H1 (cell line): ENCODE results near the gene PPM1N. TPM values are rescaled to one million over a fixed set of nuclear protein-coding genes. Genes with fewer than 3 reads are reported as not detected.
A peak's percentile ranks its signal among the peaks of the same experiment; 100 is the strongest.

ENCODE experiments used
- CTCF ChIA-PET: fragments of 300-600 bp; sonication (Branson Sonifier 250); formaldehyde crosslinking; loops from one replicate; lab custom pipeline; 2021; ENCODE audit not compliant: partially characterized antibody; lab: Charles Lee
- POLR2A ChIA-PET: fragments of 300-600 bp; sonication (Branson Sonifier 250); formaldehyde crosslinking; loops from one replicate; lab custom pipeline; 2021; ENCODE audit warnings: inconsistent platforms; ENCODE audit not compliant: partially characterized antibody; lab: Charles Lee
- DNase-seq, 2 experiments: peaks; one replicate each; pipeline versions ENCODE4 v3.0.0 to v3.0.0-alpha.2; 2010 to 2022; ENCODE audit warnings: low spot score in 2 of 2, low read depth in 1 of 2, mixed read lengths in 1 of 2
- FAIRE-seq: peaks from 2 replicates; lab custom pipeline; 2011; peaks lifted over from hg19 to GRCh38; lab: Jason Lieb, UNC
- H2AFZ ChIP-seq: 2 replicates; pipeline ENCODE4 v1.8.1; 2012; ENCODE audit warnings: low read length, inconsistent platforms
- H2AK5ac ChIP-seq: 2 replicates; pipeline ENCODE4 v1.6.1; 2013; ENCODE audit warnings: low read depth, low read length
- H2BK120ac ChIP-seq: replicated peaks from 2 replicates; pipeline ENCODE3; 2013; ENCODE audit warnings: low read depth, low read length, inconsistent platforms
- H2BK12ac ChIP-seq: 2 replicates; pipeline ENCODE4 v1.6.1; 2013; ENCODE audit warnings: low read depth, low read length
- H2BK15ac ChIP-seq: 2 replicates; pipeline ENCODE4 v1.6.1; 2013; ENCODE audit warnings: low read length
- H2BK20ac ChIP-seq: 2 replicates; pipeline ENCODE4 v1.6.1; 2013; ENCODE audit warnings: low read length
- H2BK5ac ChIP-seq: 2 replicates; pipeline ENCODE4 v1.6.1; 2013; ENCODE audit warnings: low read depth, low read length
- H3K14ac ChIP-seq: 2 replicates; pipeline ENCODE4 v1.6.1; 2013; ENCODE audit warnings: inconsistent platforms; ENCODE audit not compliant: insufficient read length
- H3K18ac ChIP-seq: 2 replicates; pipeline ENCODE4 v1.6.1; 2013; ENCODE audit warnings: low read length; ENCODE audit errors: extremely low read depth
- H3K23ac ChIP-seq: 2 replicates; pipeline ENCODE4 v1.6.1; 2013; ENCODE audit warnings: inconsistent platforms; ENCODE audit not compliant: insufficient read length
- H3K23me2 ChIP-seq: 2 replicates; pipeline ENCODE4 v1.6.1; 2013; ENCODE audit warnings: low read depth, low read length
- H3K27ac ChIP-seq: 2 replicates; pipeline ENCODE4 v1.6.1; 2011; ENCODE audit warnings: low read depth, low read length, inconsistent platforms
- H3K27me3 ChIP-seq, 4 experiments: replicated peaks in 1 of 4; 1 replicate in 1 of 4; 2 replicates in 3 of 4; pipeline versions ENCODE4 v1.6.1 to v1.8.1; 2011 to 2013; ENCODE audit warnings: low read length in 3 of 4, mild to moderate bottlenecking in 3 of 4, inconsistent platforms in 2 of 4, mixed read lengths in 2 of 4, moderate library complexity in 1 of 4; ENCODE audit not compliant: control insufficient read depth in 3 of 4, insufficient read depth in 3 of 4; ENCODE audit errors: extremely low read depth in 1 of 4
- H3K36me3 ChIP-seq, 4 experiments: 2 replicates each; pipeline versions ENCODE4 v1.6.1 to v1.8.1; 2011 to 2013; ENCODE audit warnings: mild to moderate bottlenecking in 4 of 4, low read length in 3 of 4, moderate library complexity in 2 of 4, control low read depth in 1 of 4, inconsistent platforms in 1 of 4; ENCODE audit not compliant: insufficient read depth in 4 of 4, control insufficient read depth in 2 of 4
- H3K4ac ChIP-seq: replicated peaks from 2 replicates; pipeline ENCODE3; 2013; ENCODE audit warnings: low read length, low read depth, mixed read lengths, inconsistent platforms; ENCODE audit not compliant: insufficient read length
- H3K4me1 ChIP-seq, 4 experiments: replicated peaks in 1 of 4; 1 replicate in 1 of 4; 2 replicates in 3 of 4; pipeline versions ENCODE4 v1.6.1 to v1.8.1; 2011 to 2013; ENCODE audit warnings: low read length in 3 of 4, inconsistent platforms in 2 of 4, mixed read lengths in 1 of 4; ENCODE audit not compliant: insufficient read depth in 4 of 4, control insufficient read depth in 3 of 4
- H3K4me2 ChIP-seq, 2 experiments: 2 replicates each; pipeline versions ENCODE4 v1.6.1 to v1.8.1; 2011 to 2013; ENCODE audit warnings: low read depth in 2 of 2, low read length in 2 of 2, control low read depth in 1 of 2, inconsistent platforms in 1 of 2, mild to moderate bottlenecking in 1 of 2; ENCODE audit not compliant: insufficient read depth in 1 of 2
- H3K4me3 ChIP-seq, 4 experiments: fragments of 200-600, 300-600 bp in 1 of 4; sonication (generic), shearing (Covaris generic), sonication (Bioruptor Twin) in 1 of 4; 2 replicates each; pipeline versions ENCODE4 v1.5.1 to v1.8.1; 2011 to 2016; ENCODE audit warnings: low read length in 4 of 4, low read depth in 3 of 4, control low read depth in 2 of 4, inconsistent platforms in 2 of 4, mild to moderate bottlenecking in 2 of 4, mixed read lengths in 1 of 4, moderate library complexity in 1 of 4; ENCODE audit not compliant: insufficient read depth in 2 of 4; ENCODE audit errors: extremely low read depth in 1 of 4
- H3K56ac ChIP-seq: replicated peaks from 2 replicates; pipeline ENCODE3; 2013; ENCODE audit warnings: low read depth, mild to moderate bottlenecking, mixed read lengths, low read length, inconsistent platforms; ENCODE audit not compliant: insufficient read length
- H3K79me1 ChIP-seq: 2 replicates; pipeline ENCODE4 v1.6.1; 2013; ENCODE audit warnings: low read depth, low read length, control low read depth
- H3K79me2 ChIP-seq, 2 experiments: 2 replicates each; pipeline versions ENCODE4 v1.6.1 to v1.8.1; 2012 to 2013; ENCODE audit warnings: low read length in 2 of 2, mild to moderate bottlenecking in 2 of 2, inconsistent platforms in 1 of 2; ENCODE audit not compliant: insufficient read depth in 2 of 2, control insufficient read depth in 1 of 2
- H3K9ac ChIP-seq, 4 experiments: replicated peaks in 1 of 4; 1 replicate in 1 of 4; 2 replicates in 3 of 4; pipeline versions ENCODE4 v1.6.1 to v1.8.1; 2011 to 2013; ENCODE audit warnings: low read depth in 3 of 4, low read length in 3 of 4, control low read depth in 2 of 4, mild to moderate bottlenecking in 2 of 4, moderate library complexity in 2 of 4, inconsistent platforms in 1 of 4; ENCODE audit errors: extremely low read depth in 1 of 4
- H3K9me3 ChIP-seq, 2 experiments: 2 replicates each; pipeline versions ENCODE4 v1.6.1 to v1.8.1; 2012 to 2013; ENCODE audit warnings: mild to moderate bottlenecking in 2 of 2, moderate library complexity in 2 of 2, control low read depth in 1 of 2, inconsistent platforms in 1 of 2, low read depth in 1 of 2, low read length in 1 of 2, mixed read lengths in 1 of 2; ENCODE audit not compliant: insufficient read depth in 2 of 2
- H4K20me1 ChIP-seq, 2 experiments: replicated peaks in 1 of 2; 2 replicates each; pipeline versions ENCODE3 to v1.8.1; 2011 to 2013; ENCODE audit warnings: inconsistent platforms in 2 of 2, low read length in 2 of 2, mild to moderate bottlenecking in 1 of 2; ENCODE audit not compliant: insufficient read depth in 2 of 2, control insufficient read depth in 1 of 2
- H4K5ac ChIP-seq: 2 replicates; pipeline ENCODE4 v1.6.1; 2013; ENCODE audit warnings: low read length, low read depth, mixed read lengths, inconsistent platforms; ENCODE audit not compliant: insufficient read length
- H4K8ac ChIP-seq: 2 replicates; pipeline ENCODE4 v1.8.0; 2013; ENCODE audit warnings: mild to moderate bottlenecking, moderate library complexity, low read length, inconsistent platforms; ENCODE audit not compliant: insufficient read depth; ENCODE audit errors: extremely low read depth
- H4K91ac ChIP-seq: replicated peaks from 2 replicates; pipeline ENCODE3; 2013; ENCODE audit warnings: low read length, mixed read lengths, inconsistent platforms; ENCODE audit not compliant: insufficient read length
- HDAC2 ChIP-seq, 2 experiments: fragments of 300-600 bp in 1 of 2; sonication (generic) in 1 of 2; IDR thresholded peaks; 2 replicates each; pipeline ENCODE4 v1.6.1; 2011 to 2012; ENCODE audit warnings: low read depth in 2 of 2, low read length in 2 of 2, mild to moderate bottlenecking in 2 of 2, moderate library complexity in 2 of 2, borderline replicate concordance in 1 of 2, inconsistent platforms in 1 of 2
- TAF1 ChIP-seq: IDR thresholded peaks from 2 replicates; pipeline ENCODE4 v1.6.1; 2011; ENCODE audit warnings: mild to moderate bottlenecking, low read depth, low read length
- WGBS, 2 experiments: shearing (Covaris generic) in 1 of 2; methylation state at CpG; one replicate each; pipeline versions ENCODE4 v1.1.6 to v1.1.7; 2013 to 2015; ENCODE audit warnings: low lambda C conversion rate in 2 of 2, mixed read lengths in 2 of 2, inconsistent platforms in 1 of 2, low coverage in 1 of 2, missing lambda C conversion rate in 1 of 2; ENCODE audit not compliant: insufficient replicate concordance in 2 of 2, insufficient coverage in 1 of 2, insufficient read length in 1 of 2; ENCODE audit errors: extremely low coverage in 1 of 2, missing lambda C conversion rate in 1 of 2; 5-methylcytosine and 5-hydroxymethylcytosine counted together
- polyA plus RNA-seq, 7 experiments: library from polyadenylated mRNA; depleted of rRNA in 3 of 7; stranded (reverse) in 5 of 7; unstranded in 2 of 7; fragments of >200 nt in 5 of 7; fragments of 200-250 nt in 2 of 7; gene quantifications; 1 replicate in 5 of 7; 2 replicates in 1 of 7; 4 replicates in 1 of 7; pipeline versions ENCODE4 v1.2.1 to v1.2.3, GENCODE V29; 2011 to 2013; ENCODE audit warnings: missing spikeins in 2 of 7, mixed read lengths in 2 of 7
- total RNA-seq: library from RNA; stranded (reverse); fragmentation: NEBNext Ultra II Directional; extraction: Animal tissue kit (Norgen Biotek cat#: 25700); gene quantifications from 2 replicates; pipeline ENCODE4 v1.2.1, GENCODE V29; 2021

Gene PPM1N
- total and polyA plus RNA-seq, 2 of the 8 experiments (the other 6 are each of a cell fraction or from before 2014, with no cell fraction given), result 12.2 to 14.4 TPM

DNA sequence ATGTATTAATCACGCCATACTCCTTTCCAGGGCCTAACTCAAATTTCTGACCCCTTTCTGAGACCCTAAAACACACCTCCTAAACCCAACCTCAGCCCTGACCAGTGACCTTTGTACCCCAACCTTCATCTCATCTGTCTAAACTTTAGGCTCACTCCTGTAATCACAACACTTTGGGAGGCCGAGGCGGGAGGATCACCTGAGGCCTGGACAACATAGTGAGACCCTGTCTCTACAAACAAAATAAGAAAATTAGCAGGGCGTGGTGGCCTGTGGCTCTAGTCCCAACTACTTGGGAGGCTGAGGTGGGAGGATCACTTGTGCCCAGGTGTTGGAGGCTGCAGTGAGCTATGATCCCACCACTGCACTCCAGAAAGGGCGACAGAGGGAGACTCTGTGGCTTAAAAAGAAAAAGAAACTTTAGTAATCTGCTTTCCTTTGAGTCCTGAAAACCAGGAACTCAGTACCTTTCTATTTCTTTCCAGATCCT is 6.1 kb upstream of the PPM1N start:
- peaks cover 0 to 2% (median 0%) of the 10 kb centered on the region in 4 experiments; a peak in 2 of 8 replicates for H3K36me3 ChIP-seq
- peaks cover 4% of the 10 kb centered on the region; the same call in 1 of the 2 replicates for H3K23me2 ChIP-seq
- H3K23ac ChIP-seq, result no peak overlapping the region
- FAIRE-seq (no peak), DNase-seq (no peak)
- no peak overlapping the region for H2BK15ac ChIP-seq
- peaks cover 0 to 10% of the 10 kb centered on the region in 2 experiments for H4K20me1 ChIP-seq
- H4K8ac ChIP-seq, result no peak overlapping the region
- peak overlapping the region; percentile 24 to 71 (median 46); a peak in 5 of 8 replicates for H3K4me3 ChIP-seq
- no peak overlapping the region for H3K27ac ChIP-seq
- H2AK5ac ChIP-seq, result no peak overlapping the region
- no peak overlapping the region for H2BK20ac ChIP-seq
- CTCF ChIA-PET, result interaction anchor here (0.6 to 1.5 kb wide), 2 partner anchors 15 to 77 kb away, joined by 4 to 5 read pairs; no protein-coding TSS in a partner anchor
- H3K4ac ChIP-seq, result no peak overlapping the region
- POLR2A ChIA-PET, result interaction anchor here (0.6 to 4.6 kb wide), 4 partner anchors 14 to 25 kb away, joined by 3 to 25 read pairs (median 4); partner anchors contain the start of genes FOSB and VASP
- no peak overlapping the region for H2BK120ac ChIP-seq
- no peak for TF ChIP-seq TAF1
- TF ChIP-seq HDAC2 (IDR thresholded peaks at IDR 0.05; ENCODE audit: borderline replicate concordance in 1 of 2, low read depth in 2 of 2, low read length in 2 of 2), result peak in 1 of 2 experiments; percentile 23; a peak in 1 of 4 replicates
- H2BK5ac ChIP-seq, result no peak overlapping the region
- WGBS, 2 experiments, result 87% methylated on average over 5 of the region's 5 CpGs; no CpG with 5 or more reads in 1 of the 2 experiments
- no peak overlapping the region for H4K91ac ChIP-seq
- no peak overlapping the region for H2BK12ac ChIP-seq
- H3K4me1 ChIP-seq, result peaks cover 0 to 4% (median 2%) of the 10 kb centered on the region in 4 experiments; a peak in 4 of 7 replicates
- no peak overlapping the region for H3K56ac ChIP-seq
- peaks cover 0 to 4% (median 0%) of the 10 kb centered on the region in 4 experiments; a peak in 2 of 7 replicates for H3K27me3 ChIP-seq
- H3K79me1 ChIP-seq, result no peaks in the 10 kb centered on the region
- H3K14ac ChIP-seq, result no peak overlapping the region
- no peak overlapping the region for H2AFZ ChIP-seq
- H3K18ac ChIP-seq, result no peak overlapping the region
- no peak overlapping the region for H4K5ac ChIP-seq
- H3K4me2 ChIP-seq, result peak overlapping the region; percentile 38 to 79
- H3K79me2 ChIP-seq, result no peaks in the 10 kb centered on the region
- no peak overlapping the region for H3K9ac ChIP-seq
- H3K9me3 ChIP-seq, result no peaks in the 10 kb centered on the region
